HCT116 (cell line): ENCODE measurements around the gene NDUFS6. TPM values are rescaled to one million over a fixed set of nuclear protein-coding genes. Genes with fewer than 3 reads are reported as not detected.
"Not testable (repeated sequence)": the region's sequence is repeated elsewhere in the genome, so short reads cannot be mapped to it uniquely, and the experiment has no call there.

Source experiments
- ATAC-seq: fragments of 200-7000 bp; cut with Tn5 transposase; 2 replicates; pipeline ENCODE4 v1.9.1; 2020; ENCODE audit warnings: mild to moderate bottlenecking, moderate library complexity
- BruUV-seq: library from RNA; stranded (reverse); fragments of 400-500 nt; replicated peaks from 2 replicates; lab custom pipeline; 2021; lab: Mats Ljungman, UMichigan
- CTCF ChIA-PET: fragments of 300-600 bp; sonication (Branson Sonifier 250); formaldehyde crosslinking; loops from one replicate; lab custom pipeline; 2021; ENCODE audit warnings: antibody characterized with exemption; lab: Charles Lee
- POLR2A ChIA-PET: fragments of 300-600, 350-600 bp; sonication (Branson Sonifier 250); formaldehyde crosslinking; loops from one replicate; lab custom pipeline; 2021; ENCODE audit warnings: antibody characterized with exemption; lab: Charles Lee
- RAD21 ChIA-PET, 2 experiments: fragments of 300-600 bp; sonication (Branson Sonifier 250); formaldehyde crosslinking; loops; one replicate each; lab custom pipeline; 2023; ENCODE audit warnings: low total read pairs in 2 of 2; ENCODE audit not compliant: uncharacterized antibody in 2 of 2, unreplicated experiment in 2 of 2, low non-redundant PET in 1 of 2; lab: Charles Lee
- DNase-seq: peaks from one replicate; pipeline ENCODE4 v3.0.0-alpha.2; 2010; ENCODE audit warnings: low read depth, low spot score
- H2AFZ ChIP-seq: fragments of 200-600 bp; shearing (Covaris generic), sonication (generic); 2 replicates; pipeline ENCODE4 v1.6.1; 2017; ENCODE audit warnings: low read depth, mixed run types, mixed read lengths, antibody characterized with exemption, low read length; ENCODE audit not compliant: poor library complexity, severe bottlenecking
- H3K27ac ChIP-seq: 2 replicates; pipeline ENCODE4 v1.5.1; 2012; ENCODE audit warnings: low read depth, low read length
- H3K27me3 ChIP-seq: fragments of 200-600 bp; sonication (generic); 2 replicates; pipeline ENCODE4 v1.6.1; 2016; ENCODE audit warnings: mixed run types, low read length, mixed read lengths; ENCODE audit not compliant: insufficient read depth
- H3K36me3 ChIP-seq, 2 experiments: fragments of 200-500 bp in 1 of 2; fragments of 200-600 bp in 1 of 2; sonication (Bioruptor generic) in 1 of 2; sonication (generic) in 1 of 2; 2 replicates each; pipeline versions ENCODE4 v1.5.1 to v1.6.1; 2014 to 2016; ENCODE audit warnings: low read length in 2 of 2, inconsistent platforms in 1 of 2, mixed read lengths in 1 of 2, mixed run types in 1 of 2; ENCODE audit not compliant: insufficient read depth in 2 of 2, control insufficient read depth in 1 of 2
- H3K4me1 ChIP-seq, 2 experiments: fragments of 200-600 bp in 1 of 2; sonication (generic) in 1 of 2; 2 replicates each; pipeline versions ENCODE4 v1.5.1 to v1.6.1; 2012 to 2017; ENCODE audit warnings: low read length in 2 of 2, inconsistent platforms in 1 of 2, mild to moderate bottlenecking in 1 of 2, mixed read lengths in 1 of 2, mixed run types in 1 of 2, moderate library complexity in 1 of 2; ENCODE audit not compliant: insufficient read depth in 2 of 2, control insufficient read depth in 1 of 2
- H3K4me2 ChIP-seq: fragments of 200-600 bp; sonication (generic); 2 replicates; pipeline ENCODE4 v1.6.1; 2017; ENCODE audit warnings: mixed run types, low read length, mixed read lengths
- H3K4me3 ChIP-seq, 2 experiments: fragments of 200-600 bp in 1 of 2; sonication (generic) in 1 of 2; replicated peaks in 1 of 2; 2 replicates each; pipeline ENCODE4 v1.5.1; 2011 to 2016; ENCODE audit warnings: low read length in 2 of 2, control low read depth in 1 of 2, low read depth in 1 of 2, mild to moderate bottlenecking in 1 of 2, mixed read lengths in 1 of 2, mixed run types in 1 of 2
- H3K79me2 ChIP-seq: fragments of 200-600 bp; sonication (generic); 2 replicates; pipeline ENCODE4 v1.6.1; 2017; ENCODE audit warnings: mild to moderate bottlenecking, mixed run types, low read length, moderate library complexity, mixed read lengths; ENCODE audit not compliant: insufficient read depth
- H3K9ac ChIP-seq: fragments of 200-600 bp; sonication (generic); 2 replicates; pipeline ENCODE4 v1.6.1; 2016; ENCODE audit warnings: low read length, mixed read lengths
- H3K9me2 ChIP-seq: fragments of 200-600 bp; sonication (generic), shearing (Covaris generic); 2 replicates; pipeline ENCODE4 v1.6.1; 2017; ENCODE audit warnings: mixed run types, mild to moderate bottlenecking, moderate library complexity; ENCODE audit not compliant: insufficient read depth
- H3K9me3 ChIP-seq, 2 experiments: fragments of 200-500 bp in 1 of 2; fragments of 200-600 bp in 1 of 2; sonication (Bioruptor generic) in 1 of 2; sonication (generic) in 1 of 2; 2 replicates each; pipeline ENCODE4 v1.6.1; 2014 to 2017; ENCODE audit warnings: low read length in 2 of 2, mixed read lengths in 2 of 2, inconsistent platforms in 1 of 2, low read depth in 1 of 2, mild to moderate bottlenecking in 1 of 2, mixed run types in 1 of 2, moderate library complexity in 1 of 2; ENCODE audit not compliant: control insufficient read depth in 1 of 2, insufficient read depth in 1 of 2
- H4K20me1 ChIP-seq: fragments of 200-600 bp; sonication (generic), shearing (Covaris generic); 2 replicates; pipeline ENCODE4 v1.6.1; 2017; ENCODE audit warnings: mixed run types, mild to moderate bottlenecking, moderate library complexity; ENCODE audit not compliant: insufficient read depth
- CBX3 ChIP-seq: IDR thresholded peaks from 2 replicates; pipeline ENCODE4 v1.6.1; 2012; ENCODE audit warnings: low read depth
- EGR1 ChIP-seq: IDR thresholded peaks from 2 replicates; pipeline ENCODE4 v1.6.1; 2012; ENCODE audit warnings: low read depth
- ELF1 ChIP-seq: IDR thresholded peaks from 2 replicates; pipeline ENCODE4 v1.6.1; 2012; ENCODE audit warnings: low read depth, borderline replicate concordance
- EZH2 ChIP-seq: fragments of 200-600 bp; sonication (generic); IDR thresholded peaks from 2 replicates; pipeline ENCODE4 v1.6.1; 2017; ENCODE audit warnings: antibody characterized with exemption, mixed run types
- JUND ChIP-seq: IDR thresholded peaks from 2 replicates; pipeline ENCODE4 v1.6.1; 2012
- POLR2A ChIP-seq: IDR thresholded peaks from 2 replicates; pipeline ENCODE4 v1.7.0; 2011; ENCODE audit warnings: borderline replicate concordance; ENCODE audit not compliant: insufficient read depth, insufficient read length; ENCODE audit errors: extremely low read depth
- POLR2AphosphoS5 ChIP-seq: IDR thresholded peaks from 2 replicates; pipeline ENCODE4 v1.6.1; 2011; ENCODE audit warnings: mild to moderate bottlenecking, low read depth, low read length, moderate library complexity
- RAD21 ChIP-seq: IDR thresholded peaks from 2 replicates; pipeline ENCODE4 v1.6.1; 2012; ENCODE audit warnings: low read depth, mild to moderate bottlenecking
- REST ChIP-seq: IDR thresholded peaks from 2 replicates; pipeline ENCODE4 v1.6.1; 2012; ENCODE audit warnings: low read depth
- SIN3A ChIP-seq: IDR thresholded peaks from 2 replicates; pipeline ENCODE4 v1.6.1; 2012; ENCODE audit warnings: low read depth
- SP1 ChIP-seq: IDR thresholded peaks from 2 replicates; pipeline ENCODE4 v1.6.1; 2012; ENCODE audit warnings: low read depth
- SRF ChIP-seq: IDR thresholded peaks from 2 replicates; pipeline ENCODE4 v1.6.1; 2012; ENCODE audit warnings: low read depth
- TCF7L2 ChIP-seq: IDR thresholded peaks from 2 replicates; pipeline ENCODE4 v1.7.0; 2011; ENCODE audit warnings: borderline replicate concordance, inconsistent platforms; ENCODE audit not compliant: insufficient read depth, insufficient read length; ENCODE audit errors: extremely low read depth
- YY1 ChIP-seq: IDR thresholded peaks from 2 replicates; pipeline ENCODE4 v1.6.1; 2011; ENCODE audit warnings: low read length, low read depth, moderate library complexity, mild to moderate bottlenecking; ENCODE audit not compliant: insufficient replicate concordance; ENCODE audit errors: extremely low read depth
- ZFX ChIP-seq: fragments of 450-650 bp; IDR thresholded peaks from 2 replicates; pipeline ENCODE4 v1.6.1; 2017
- ZNF274 ChIP-seq: fragments of 200-500 bp; sonication (Bioruptor generic); IDR thresholded peaks from 2 replicates; pipeline ENCODE4 v1.6.1; 2014; ENCODE audit warnings: mild to moderate bottlenecking, low read depth, low read length, inconsistent platforms
- intact Hi-C: fragments of 100-400 bp; cut with micrococcal nuclease; formaldehyde crosslinking; loops from 2 replicates; pipeline ENCODE4 v1.10.0; 2022
- total RNA-seq: library from RNA; stranded (reverse); gene quantifications from one replicate; pipeline ENCODE4 v1.2.1, GENCODE V29; 2021; ENCODE audit not compliant: unreplicated experiment
- TF ChIP-seq, protein P1 (sequence below): IDR thresholded peaks from 2 replicates; pipeline ENCODE4 v1.6.1; 2012
- TF ChIP-seq, protein P2 (sequence below), 3 experiments: fragments of 200-600 bp in 1 of 3; sonication (generic) in 1 of 3; IDR thresholded peaks in 2 of 3; conservative IDR thresholded peaks in 1 of 3; 2 replicates each; pipeline ENCODE4 v1.5.1; 2012 to 2017; ENCODE audit warnings: low read depth in 2 of 3, low read length in 2 of 3, antibody characterized with exemption in 1 of 3, borderline replicate concordance in 1 of 3, control low read depth in 1 of 3, mild to moderate bottlenecking in 1 of 3, mixed read lengths in 1 of 3, mixed run types in 1 of 3, moderate library complexity in 1 of 3; ENCODE audit not compliant: insufficient read depth in 1 of 3
- TF ChIP-seq, protein P3 (sequence below): IDR thresholded peaks from 2 replicates; pipeline ENCODE4 v1.6.1; 2012

The NDUFS6 gene
- total RNA-seq, 1 experiment from 2014 or later: 43.8 TPM

- no TSS peak for BruUV-seq
- H3K4me3 ChIP-seq: no peak overlapping the region
- no peak overlapping the region for H3K27ac ChIP-seq
- no peaks in the 10 kb centered on the region for H4K20me1 ChIP-seq
- H3K9me3 ChIP-seq: no peaks in the 10 kb centered on the region
- H3K9me2 ChIP-seq: no peaks in the 10 kb centered on the region
- no peak for TF ChIP-seq SP1
- no peak for TF ChIP-seq CBX3
- no peak for TF ChIP-seq TCF7L2
- no peak for TF ChIP-seq EGR1
- TF ChIP-seq ZNF274: no peak
- TF ChIP-seq, protein P1, sequence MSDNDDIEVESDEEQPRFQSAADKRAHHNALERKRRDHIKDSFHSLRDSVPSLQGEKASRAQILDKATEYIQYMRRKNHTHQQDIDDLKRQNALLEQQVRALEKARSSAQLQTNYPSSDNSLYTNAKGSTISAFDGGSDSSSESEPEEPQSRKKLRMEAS: no peak
- no peak for TF ChIP-seq SRF
- TF ChIP-seq POLR2A: no peak
- no peak for TF ChIP-seq YY1
- no peak for TF ChIP-seq POLR2AphosphoS5
- no peak for TF ChIP-seq ELF1
- no peak for TF ChIP-seq REST
- TF ChIP-seq ZFX: no peak
- TF ChIP-seq, protein P2, sequence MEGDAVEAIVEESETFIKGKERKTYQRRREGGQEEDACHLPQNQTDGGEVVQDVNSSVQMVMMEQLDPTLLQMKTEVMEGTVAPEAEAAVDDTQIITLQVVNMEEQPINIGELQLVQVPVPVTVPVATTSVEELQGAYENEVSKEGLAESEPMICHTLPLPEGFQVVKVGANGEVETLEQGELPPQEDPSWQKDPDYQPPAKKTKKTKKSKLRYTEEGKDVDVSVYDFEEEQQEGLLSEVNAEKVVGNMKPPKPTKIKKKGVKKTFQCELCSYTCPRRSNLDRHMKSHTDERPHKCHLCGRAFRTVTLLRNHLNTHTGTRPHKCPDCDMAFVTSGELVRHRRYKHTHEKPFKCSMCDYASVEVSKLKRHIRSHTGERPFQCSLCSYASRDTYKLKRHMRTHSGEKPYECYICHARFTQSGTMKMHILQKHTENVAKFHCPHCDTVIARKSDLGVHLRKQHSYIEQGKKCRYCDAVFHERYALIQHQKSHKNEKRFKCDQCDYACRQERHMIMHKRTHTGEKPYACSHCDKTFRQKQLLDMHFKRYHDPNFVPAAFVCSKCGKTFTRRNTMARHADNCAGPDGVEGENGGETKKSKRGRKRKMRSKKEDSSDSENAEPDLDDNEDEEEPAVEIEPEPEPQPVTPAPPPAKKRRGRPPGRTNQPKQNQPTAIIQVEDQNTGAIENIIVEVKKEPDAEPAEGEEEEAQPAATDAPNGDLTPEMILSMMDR (IDR thresholded peaks at IDR 0.05 in 2 of 3, conservative IDR thresholded peaks at IDR 0.05 in 1 of 3; ENCODE audit: borderline replicate concordance in 1 of 3, insufficient read depth in 1 of 3, low read depth in 2 of 3, low read length in 2 of 3): no peak
- no peak for TF ChIP-seq RAD21
- TF ChIP-seq EZH2: no peak
- no peak for TF ChIP-seq JUND
- TF ChIP-seq, protein P3, sequence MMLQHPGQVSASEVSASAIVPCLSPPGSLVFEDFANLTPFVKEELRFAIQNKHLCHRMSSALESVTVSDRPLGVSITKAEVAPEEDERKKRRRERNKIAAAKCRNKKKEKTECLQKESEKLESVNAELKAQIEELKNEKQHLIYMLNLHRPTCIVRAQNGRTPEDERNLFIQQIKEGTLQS: no peak
- TF ChIP-seq SIN3A: no peak
- no peak overlapping the region for H3K9ac ChIP-seq
- ATAC-seq (no peak), DNase-seq (no peak)
- H2AFZ ChIP-seq: no peak overlapping the region
- H3K4me2 ChIP-seq: no peak overlapping the region
- ChIA-PET RAD21 (no interaction called here), CTCF (no interaction called here), POLR2A (no interaction called here)
- no peaks in the 10 kb centered on the region for H3K36me3 ChIP-seq
- peaks cover 0 to 5% of the 10 kb centered on the region in 2 experiments; a peak in 2 of 4 replicates for H3K4me1 ChIP-seq
- no peaks in the 10 kb centered on the region for H3K79me2 ChIP-seq
- H3K27me3 ChIP-seq: 0 out of 2 replicates have a peak, but pooled peaks cover 3% of the 10 kb centered on the region
- intact Hi-C loops: no loop called here
Measured at GRCh38 chr5:1788828-1789227, 12.4 kb upstream of the NDUFS6 start.

GRCh38 chr5:1789438-1789833 is 11.8 kb upstream of the NDUFS6 start:
- ATAC-seq: peak; percentile 58
- H3K4me1 ChIP-seq, H3K9me3 ChIP-seq, H3K4me2 ChIP-seq, H3K4me3 ChIP-seq, H3K9ac ChIP-seq, CTCF ChIA-PET, H3K27me3 ChIP-seq, H3K27ac ChIP-seq, DNase-seq, H2AFZ ChIP-seq, H3K36me3 ChIP-seq, intact Hi-C loops, BruUV-seq, POLR2A ChIA-PET, H4K20me1 ChIP-seq, RAD21 ChIA-PET, H3K79me2 ChIP-seq, H3K9me2 ChIP-seq: not testable (repeated sequence)
